Suprapubic skin (tissue), 4 donors: ENCODE results near the gene FRMPD1.

Experiments used
- POLR2A ChIP-seq, 2 donors: fragments of 450-650 bp; IDR thresholded peaks; one replicate each; pipeline ENCODE4 v1.6.1; 2017; ENCODE audit warnings: antibody characterized with exemption in 2 of 2, mild to moderate bottlenecking in 2 of 2, moderate library complexity in 2 of 2
- POLR2AphosphoS5 ChIP-seq, 3 donors: sonication (generic); formaldehyde crosslinking; IDR thresholded peaks; one replicate each; pipeline ENCODE4 v1.6.1; 2017; ENCODE audit warnings: antibody characterized with exemption in 3 of 3
- TF ChIP-seq, protein P1 (sequence below), 2 donors: fragments of 200-600 bp in 1 of 2; fragments of 450-650 bp in 1 of 2; sonication (generic) in 1 of 2; IDR thresholded peaks; one replicate each; pipeline ENCODE4 v1.5.1; 2016 to 2019; ENCODE audit warnings: antibody characterized with exemption in 2 of 2, mild to moderate bottlenecking in 1 of 2, moderate library complexity in 1 of 2

DNA sequence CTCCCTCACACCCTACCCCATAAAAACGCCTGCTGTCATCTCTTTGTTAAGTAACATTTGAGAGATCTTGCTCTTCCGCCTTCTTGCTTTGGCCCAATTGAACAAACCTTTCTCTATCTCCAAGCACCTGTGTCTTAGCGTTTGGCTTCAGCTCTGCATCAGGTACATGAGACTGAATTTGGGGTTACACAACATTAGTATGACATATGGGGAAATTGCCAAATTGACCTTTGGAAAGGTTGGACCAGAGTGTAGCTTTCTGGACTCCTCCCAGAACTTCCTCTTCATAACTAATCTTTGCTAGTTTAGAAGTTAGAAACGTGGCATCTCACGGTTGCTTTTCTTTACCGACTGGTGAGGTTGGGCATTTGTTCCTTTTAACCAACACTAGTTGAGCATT, 137.6 kb downstream of the FRMPD1 start:
- TF ChIP-seq, protein P1, sequence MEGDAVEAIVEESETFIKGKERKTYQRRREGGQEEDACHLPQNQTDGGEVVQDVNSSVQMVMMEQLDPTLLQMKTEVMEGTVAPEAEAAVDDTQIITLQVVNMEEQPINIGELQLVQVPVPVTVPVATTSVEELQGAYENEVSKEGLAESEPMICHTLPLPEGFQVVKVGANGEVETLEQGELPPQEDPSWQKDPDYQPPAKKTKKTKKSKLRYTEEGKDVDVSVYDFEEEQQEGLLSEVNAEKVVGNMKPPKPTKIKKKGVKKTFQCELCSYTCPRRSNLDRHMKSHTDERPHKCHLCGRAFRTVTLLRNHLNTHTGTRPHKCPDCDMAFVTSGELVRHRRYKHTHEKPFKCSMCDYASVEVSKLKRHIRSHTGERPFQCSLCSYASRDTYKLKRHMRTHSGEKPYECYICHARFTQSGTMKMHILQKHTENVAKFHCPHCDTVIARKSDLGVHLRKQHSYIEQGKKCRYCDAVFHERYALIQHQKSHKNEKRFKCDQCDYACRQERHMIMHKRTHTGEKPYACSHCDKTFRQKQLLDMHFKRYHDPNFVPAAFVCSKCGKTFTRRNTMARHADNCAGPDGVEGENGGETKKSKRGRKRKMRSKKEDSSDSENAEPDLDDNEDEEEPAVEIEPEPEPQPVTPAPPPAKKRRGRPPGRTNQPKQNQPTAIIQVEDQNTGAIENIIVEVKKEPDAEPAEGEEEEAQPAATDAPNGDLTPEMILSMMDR (IDR thresholded peaks at IDR 0.05): no peak
- TF ChIP-seq POLR2A (IDR thresholded peaks at IDR 0.05): no peak
- TF ChIP-seq POLR2AphosphoS5 (IDR thresholded peaks at IDR 0.05): no peak
